ENCODE measurements around the gene ATP8A1.

The ATP8A1 gene

DNA sequence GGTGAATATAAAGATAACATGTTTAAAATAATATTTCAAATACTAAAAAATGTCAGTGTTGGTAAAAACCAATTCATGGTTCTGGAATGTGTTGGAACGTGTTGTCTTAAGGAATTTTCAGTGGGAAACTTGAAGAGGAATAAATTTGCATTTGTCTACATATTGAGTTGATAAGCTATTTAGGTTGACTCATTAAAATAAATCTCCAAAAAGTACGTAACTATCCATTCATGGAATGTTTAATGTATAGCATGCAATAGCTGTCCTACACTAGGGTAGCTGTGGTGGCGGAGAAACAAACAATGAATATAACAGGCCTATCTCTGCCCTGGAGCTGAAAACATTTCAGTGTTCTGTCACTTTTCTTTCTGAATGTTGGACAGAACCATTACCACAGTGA, 239.4 kb downstream of the ATP8A1 start:
- no peak for FAIRE-seq
- no peak for DNase-seq (ENCODE audit: low spot score)

DNA sequence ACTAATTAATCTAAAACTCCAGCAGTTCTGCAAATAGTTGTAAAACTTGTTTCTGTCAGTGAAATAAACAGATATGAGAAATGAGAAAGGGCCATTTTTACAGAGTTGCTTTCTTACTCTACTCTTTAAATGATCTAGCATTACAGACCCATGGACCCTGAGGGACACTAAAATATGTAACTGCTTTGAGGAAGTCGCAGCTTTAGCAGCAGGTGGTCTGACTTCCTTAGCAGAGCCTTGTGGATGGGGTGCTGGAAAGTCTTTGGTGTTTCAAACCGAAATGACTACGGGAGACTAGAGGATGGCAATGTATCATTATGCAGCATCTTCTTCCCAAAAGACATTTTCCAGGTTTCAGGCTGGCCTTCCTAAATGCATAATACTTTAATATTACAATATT, 240.9 kb downstream of the ATP8A1 start:
- no peak for DNase-seq (ENCODE audit: low spot score)

DNA sequence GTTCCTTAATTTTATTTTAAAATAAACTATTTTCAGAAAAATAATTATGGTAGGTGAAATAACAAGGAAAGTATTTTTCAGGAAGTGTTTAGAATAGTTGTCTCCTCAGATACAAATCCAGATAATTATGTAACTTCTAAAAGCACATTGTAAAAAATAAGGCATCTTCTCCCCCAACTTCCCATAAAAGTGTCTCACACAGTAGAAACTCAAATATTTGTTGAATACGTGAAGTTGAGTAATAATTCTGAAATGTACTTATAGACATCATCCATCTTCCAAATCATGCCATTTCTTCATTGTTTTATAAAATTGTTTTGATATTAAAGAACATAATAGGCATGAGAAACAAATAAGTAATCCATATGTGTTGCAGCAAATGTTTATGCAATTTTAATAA, 241.6 kb downstream of the ATP8A1 start:
- DNase-seq (ENCODE audit: low spot score) (no peak), FAIRE-seq (no peak)

More for the DNA sequence above, 240.9 kb downstream of the ATP8A1 start:
- FAIRE-seq: no peak

DNA sequence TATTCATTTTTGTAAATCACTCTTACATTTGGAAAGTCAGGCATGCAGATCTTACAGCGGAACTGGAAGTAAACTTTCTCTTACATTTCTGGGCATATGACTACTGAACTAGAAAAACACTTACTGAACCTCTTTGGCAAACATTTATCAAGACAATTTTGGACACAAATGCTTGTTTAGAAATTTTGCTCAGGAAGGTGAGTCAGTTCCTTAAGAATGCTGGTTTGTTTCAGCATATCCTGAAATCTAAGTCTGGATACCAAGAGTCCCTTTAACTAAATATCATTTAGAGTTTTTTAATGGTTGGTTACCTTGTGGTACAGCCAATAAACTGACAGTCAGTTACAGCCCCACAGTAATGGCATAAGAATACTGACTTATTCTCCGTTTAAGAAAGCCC, 244.7 kb downstream of the ATP8A1 start:
- FAIRE-seq (peak; percentile 77), DNase-seq (ENCODE audit: low spot score) (peak; percentile 36)

DNA sequence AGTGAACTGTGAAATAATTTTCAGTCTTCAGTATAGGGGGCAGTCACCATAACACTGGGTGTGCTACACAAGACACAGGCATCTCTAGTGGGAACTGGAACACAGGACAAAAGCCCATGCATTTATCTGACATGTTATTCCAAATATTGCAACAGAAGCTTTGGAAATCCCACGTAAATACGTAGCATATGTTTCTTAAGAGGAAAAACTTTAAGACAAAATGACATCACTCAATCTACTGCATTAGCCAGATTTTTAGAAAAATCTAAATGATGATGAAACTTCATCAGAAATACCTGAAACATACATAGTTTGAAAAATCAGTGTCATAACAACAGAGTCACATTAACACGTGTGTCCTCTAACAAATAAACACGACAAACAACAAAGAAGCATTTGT, 245.1 kb downstream of the ATP8A1 start:
- no peak for FAIRE-seq
- no peak for DNase-seq (ENCODE audit: low spot score)

DNA sequence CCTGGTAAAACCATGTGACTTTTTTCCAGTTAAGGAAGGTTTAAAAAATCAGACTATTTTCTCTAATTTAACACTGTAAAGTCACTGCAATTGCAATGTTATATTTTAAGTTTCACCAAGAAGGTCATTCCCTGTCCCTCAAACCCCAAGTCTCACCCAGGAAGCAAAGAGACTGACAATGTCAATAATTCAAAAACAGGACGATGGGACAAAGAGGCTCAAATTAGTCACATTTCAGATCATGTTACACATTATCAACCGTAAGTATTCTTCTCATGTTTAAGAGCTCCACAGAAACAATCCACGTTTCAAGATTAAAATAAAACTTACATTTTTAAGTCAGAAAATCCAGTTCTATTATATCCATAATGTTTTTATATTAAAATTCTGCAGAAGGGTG, 246.5 kb downstream of the ATP8A1 start:
- FAIRE-seq (no peak), DNase-seq (ENCODE audit: low spot score) (no peak)

DNA sequence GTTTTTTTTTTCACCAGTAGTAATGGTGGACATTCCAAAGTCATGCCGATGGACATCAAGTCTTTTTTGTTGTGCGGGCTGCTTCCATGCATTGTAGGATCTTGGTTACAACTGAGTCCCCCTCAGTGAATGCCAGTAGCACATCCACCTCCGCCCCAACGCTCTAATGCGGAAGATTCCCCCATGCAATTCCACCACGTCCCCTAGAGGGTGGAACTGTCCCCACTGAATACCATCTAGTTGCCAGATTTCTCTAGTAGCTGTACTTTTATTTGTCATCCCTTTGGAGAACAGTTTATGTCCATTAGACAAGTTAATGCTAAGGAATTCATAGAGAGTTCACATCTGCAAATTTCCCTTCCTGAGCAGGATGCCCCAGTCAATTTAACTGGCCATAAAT, 252.9 kb downstream of the ATP8A1 start:
- DNase-seq (ENCODE audit: low spot score): no peak
- no peak for FAIRE-seq

DNA sequence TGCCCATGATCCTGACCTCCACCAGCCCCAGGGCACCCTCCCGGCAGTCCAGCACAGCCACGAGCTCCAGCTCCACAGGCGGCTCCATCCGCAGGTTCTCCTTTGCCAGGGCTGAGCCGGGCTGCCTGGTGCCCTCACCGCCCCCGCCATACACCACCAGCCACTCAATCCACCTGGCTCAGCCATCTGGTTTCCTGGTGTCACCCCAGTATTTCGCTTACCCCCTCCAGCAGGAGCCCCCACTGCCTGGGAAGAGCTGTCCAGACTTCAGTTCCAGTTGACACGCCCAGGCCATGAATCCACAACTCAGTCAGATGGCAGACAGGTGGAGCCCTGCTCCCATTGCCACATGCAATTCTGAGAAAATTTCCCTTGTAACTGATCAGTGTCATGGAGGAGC, 255.7 kb downstream of the ATP8A1 start:
- DNase-seq (ENCODE audit: low spot score): no peak
- FAIRE-seq: no peak

DNA sequence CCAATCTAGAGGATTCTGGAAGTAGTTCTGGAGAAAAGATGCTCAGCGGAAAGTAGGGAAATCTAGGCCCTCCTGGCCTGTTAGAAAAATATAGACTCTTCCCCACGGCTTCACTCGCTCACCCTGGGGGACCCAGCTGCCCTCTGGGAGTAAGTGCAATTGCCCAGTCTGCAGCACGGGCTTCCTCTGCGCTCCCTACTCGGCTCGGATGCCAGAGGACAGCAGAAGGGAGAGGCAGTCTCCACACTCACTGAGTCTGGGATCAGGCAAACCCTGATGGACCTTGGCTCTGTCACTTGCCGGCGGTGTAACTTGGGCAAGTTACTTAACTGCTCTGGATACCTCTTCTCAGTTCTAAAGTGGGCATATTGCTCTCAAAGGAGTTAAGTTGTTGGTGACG, 257.5 kb downstream of the ATP8A1 start:
- FAIRE-seq (no peak), DNase-seq (ENCODE audit: low spot score) (no peak)

DNA sequence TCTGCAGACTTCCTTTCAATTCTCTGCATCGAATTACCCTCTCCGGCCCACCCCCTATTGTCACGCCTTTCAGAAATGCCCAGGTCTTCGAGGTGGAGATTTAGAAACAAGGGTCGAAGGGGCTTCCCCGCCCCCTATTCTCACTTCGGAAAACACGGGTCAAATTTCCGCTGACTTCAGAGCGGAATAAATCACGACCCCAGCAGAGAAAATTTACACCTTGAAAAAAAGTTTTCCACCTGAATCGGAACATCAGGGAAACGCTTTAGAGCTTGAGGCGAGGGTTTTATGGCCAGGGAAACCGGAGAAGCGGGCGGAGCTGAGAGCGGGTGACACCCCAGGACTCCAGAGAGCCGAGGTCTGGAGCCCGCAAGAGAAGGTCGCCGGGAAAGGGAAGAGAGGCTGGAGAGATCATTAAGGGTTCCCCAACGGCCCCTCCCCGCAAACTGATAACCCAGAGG, 258.0 kb downstream of the ATP8A1 start:
- no peak for FAIRE-seq
- DNase-seq (ENCODE audit: low spot score): no peak

DNA sequence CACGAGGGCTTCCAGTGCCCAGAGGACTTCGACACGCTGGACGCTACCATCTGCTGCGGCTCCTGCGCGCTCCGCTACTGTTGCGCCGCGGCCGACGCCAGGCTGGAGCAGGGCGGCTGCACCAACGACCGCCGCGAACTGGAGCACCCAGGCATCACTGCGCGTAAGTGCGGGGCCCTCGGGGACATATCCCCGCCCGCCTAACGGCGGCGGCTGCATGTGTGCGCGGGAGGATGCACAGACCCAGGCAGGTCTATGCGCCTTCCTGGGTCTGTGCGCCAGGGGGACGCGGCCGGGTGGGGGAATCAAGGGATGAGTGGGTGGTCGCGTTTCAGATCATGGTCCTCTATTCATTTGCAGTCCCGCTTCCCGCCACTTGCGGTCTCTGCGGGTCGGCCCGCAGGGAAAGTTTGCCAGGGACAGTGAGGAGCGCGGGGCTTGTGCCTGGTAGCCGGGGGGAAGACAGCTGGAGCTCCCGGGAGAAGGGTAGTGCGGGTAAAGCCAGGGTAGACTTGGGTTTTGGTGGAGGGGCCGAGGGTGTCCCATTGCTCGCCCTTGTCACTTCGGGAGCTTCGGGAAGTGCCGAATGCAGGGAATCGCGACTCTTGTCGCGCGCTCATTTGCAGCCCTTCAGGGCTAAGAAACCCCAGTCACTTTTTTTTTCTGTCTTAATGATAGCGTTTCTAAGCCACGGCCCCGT, 258.6 kb downstream of the ATP8A1 start:
- peak; percentile 73 for FAIRE-seq

DNA sequence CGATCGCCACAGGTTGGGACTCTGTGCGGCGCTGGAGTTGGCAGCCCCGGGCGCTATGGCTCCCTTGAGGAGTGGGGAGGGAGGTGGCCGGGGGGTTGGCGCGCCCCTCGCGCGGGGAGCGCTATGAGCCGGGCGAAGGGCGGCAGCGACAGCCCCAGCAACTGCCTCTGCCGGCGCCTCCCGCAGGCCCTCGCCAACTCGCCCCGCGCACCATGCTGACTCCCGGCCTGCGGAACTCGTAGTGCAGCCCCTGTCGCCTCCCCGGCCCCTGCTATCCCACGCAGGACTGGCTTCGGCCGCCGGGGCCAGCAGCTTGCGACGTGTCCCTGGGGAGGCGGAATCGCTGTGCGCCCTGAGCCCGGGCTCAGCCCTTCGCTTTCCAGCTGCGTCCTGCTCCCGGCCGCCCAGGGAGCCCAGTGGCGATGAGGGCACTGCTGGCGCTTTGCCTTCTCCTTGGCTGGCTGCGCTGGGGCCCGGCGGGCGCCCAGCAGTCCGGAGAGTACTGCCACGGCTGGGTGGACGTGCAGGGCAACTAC, 259.2 kb downstream of the ATP8A1 start:
- no peak for FAIRE-seq
- peak; percentile 43 for DNase-seq (ENCODE audit: low spot score)

More for the DNA sequence above, 258.6 kb downstream of the ATP8A1 start:
- peak; percentile 41 for DNase-seq (ENCODE audit: low spot score)

DNA sequence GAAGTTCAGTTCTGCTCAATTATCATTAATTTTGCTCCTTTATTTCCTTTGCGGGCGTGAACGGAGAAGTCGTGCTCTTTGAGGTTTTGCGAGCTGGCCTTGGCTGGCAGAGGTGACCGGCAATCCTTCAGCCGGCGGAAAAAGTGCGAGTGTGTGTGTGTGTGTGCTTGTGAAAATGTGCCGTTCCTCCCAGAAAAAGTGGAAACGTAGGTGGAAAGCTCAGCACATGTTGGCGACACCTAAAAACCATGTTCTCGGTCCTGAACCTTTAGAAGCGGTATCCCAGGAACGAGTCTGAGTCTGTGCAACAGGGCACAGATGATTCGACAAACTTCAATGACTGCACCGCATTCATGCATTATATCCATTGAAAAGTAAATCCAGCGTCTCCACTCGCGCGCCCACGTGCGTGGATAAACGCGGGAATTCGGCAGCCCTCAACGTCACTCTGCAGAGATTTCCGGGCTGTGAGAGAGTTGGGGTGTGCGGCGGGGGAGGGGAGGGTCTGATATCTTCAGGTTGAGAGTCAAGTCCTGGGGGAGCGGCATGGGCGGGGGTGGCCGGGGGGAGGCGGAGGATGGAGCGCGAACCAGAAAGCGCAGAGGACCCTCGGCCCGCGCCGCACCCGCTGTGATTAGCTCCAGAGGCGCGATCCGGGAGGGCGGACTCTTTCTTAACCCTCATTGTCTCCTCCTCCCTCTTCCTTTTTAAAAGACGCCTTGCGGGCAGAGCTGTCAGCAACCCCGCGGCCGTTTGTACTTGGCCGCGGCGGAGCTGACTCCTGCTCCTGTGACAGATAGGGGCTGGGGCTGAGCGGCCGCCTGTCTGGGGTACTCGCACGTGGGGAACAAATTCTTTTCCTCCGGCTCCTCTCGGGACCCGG, 259.9 kb downstream of the ATP8A1 start, which contains the start of gene SHISA3:
TSS of gene SHISA3 (plus strand) at position 737 of the 883 bp plus-strand sequence. CDS start 569 bp downstream, outside the sequence.
- FAIRE-seq (no peak), DNase-seq (ENCODE audit: low spot score) (no peak)

DNA sequence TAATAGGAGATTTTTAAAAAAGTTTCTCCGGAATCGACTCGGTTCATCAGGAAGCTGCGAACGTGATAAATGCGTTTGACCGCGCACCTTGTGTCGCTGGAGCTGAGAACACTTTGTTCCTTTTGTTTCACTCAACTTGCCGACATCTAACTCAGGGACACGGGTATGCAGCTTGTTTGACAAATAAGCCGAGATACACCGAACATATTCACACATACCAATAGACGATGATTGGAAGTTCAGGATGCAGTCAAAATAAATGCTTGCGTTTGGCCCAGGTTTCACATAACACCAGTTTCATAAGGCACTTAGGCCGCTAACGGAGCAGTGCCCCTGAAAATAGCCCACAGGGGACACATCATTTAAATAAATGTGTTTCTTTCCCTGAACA, 260.5 kb downstream of the ATP8A1 start:
- DNase-seq (ENCODE audit: low spot score): no peak
- FAIRE-seq: no peak

DNA sequence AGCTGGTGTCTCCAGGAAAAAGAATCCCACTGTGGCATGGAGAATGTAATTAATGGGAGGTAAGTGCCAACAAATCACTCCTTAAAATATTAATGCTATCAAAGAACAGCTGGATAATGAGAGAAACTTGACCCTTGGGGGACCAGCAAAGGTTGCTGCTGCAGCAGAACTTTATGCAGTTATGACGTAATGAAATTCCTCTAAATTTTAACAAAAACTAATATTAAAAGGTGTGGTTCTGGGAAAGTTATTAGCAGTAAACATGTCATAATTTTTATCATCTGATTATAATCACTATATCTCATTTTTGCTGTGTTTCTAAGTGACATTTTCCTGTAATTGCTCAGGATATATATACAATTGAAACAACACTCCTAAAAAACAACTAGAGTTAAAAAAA, 261.3 kb downstream of the ATP8A1 start:
- FAIRE-seq (no peak), DNase-seq (ENCODE audit: low spot score) (no peak)

DNA sequence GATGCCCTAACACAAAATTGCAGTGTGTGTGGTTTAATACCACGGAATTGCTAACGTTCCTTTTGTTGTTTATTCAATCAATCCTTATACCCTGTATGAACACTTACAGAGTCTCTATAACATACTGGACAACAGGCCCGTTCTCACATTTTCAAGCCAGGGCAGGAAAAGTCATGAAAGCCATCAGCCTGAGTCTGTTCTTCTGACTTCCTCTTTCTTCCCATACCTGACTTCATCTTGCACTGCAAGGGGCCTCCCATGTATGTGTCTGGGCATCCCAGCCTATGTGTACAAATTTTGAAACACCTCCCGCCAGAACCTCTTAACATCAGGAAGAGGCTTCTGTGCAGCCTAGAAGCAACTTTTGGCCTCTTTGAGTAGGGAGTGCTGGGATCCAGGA, 264.5 kb downstream of the ATP8A1 start:
- FAIRE-seq: no peak
- DNase-seq (ENCODE audit: low spot score): no peak

DNA sequence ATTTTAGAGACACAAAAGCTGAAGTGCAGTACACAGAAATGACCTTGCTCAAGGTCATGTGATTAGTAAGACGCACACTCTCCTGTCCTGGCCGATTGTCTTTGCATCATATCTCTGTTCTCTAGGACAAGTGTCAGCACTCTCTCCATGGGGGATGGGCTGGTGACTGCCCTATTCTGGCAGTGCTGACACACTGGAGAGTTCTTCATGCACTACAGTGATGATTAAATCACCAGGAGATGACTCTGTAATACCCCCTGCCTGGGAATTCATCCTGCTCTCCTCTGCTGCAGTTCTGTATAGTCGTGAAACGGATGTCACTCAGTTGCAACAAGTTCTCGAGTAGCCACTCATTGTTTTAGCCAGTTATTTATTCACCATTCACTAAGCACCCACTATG, 264.9 kb downstream of the ATP8A1 start:
- no peak for DNase-seq (ENCODE audit: low spot score)
- FAIRE-seq: no peak

DNA sequence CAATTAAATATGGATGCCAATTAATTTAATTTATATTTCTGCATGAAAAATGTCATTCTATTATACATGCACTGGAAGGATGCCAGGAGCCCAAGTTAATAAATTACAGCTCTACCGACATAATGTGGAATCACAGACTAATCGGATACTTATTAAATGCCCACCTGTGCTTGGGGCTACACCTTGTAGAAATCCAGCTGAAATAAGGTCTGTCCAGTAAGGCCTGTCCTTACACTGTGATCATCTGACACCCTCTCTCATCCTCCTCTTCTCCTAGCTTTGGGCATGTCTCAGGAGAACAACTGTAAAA, 265.6 kb downstream of the ATP8A1 start:
- FAIRE-seq: no peak

DNA sequence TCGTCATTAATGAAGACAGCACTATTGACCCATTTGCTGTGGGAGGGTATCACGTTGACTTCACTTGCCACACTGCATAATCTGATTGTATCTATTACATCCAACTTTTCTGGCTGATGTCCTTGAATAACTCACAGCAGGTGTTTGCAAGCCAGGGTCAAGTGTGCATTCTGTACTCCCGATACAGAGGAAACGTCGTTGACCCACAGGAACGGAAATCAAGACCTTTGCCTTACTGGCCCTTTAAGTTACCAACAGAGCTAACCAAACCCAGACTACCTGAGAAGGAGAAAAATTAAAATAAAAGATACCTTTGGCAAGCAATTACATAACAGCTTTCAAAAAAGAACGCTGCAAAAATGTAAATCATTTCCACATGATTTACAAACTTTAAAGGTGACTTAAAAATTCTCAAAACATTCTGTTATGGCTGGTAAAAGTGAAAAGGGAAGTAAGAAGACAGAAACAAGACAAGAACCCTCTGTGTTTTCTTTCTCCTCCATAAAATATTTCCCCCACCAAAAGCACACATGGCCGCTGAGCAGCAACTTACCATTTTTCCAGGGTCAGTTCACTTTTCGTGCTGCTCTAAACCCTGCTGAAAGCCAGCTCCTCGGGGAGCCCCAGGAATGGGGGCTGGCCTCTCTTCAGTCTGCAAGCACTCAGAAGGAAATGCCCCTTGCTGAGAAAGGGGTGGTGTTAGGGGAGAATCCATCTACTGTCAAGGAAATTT, 266.1 kb downstream of the ATP8A1 start:
- no peak for FAIRE-seq
- no peak for DNase-seq (ENCODE audit: low spot score)

More for the DNA sequence above, 265.6 kb downstream of the ATP8A1 start:
- no peak for DNase-seq (ENCODE audit: low spot score)

DNA sequence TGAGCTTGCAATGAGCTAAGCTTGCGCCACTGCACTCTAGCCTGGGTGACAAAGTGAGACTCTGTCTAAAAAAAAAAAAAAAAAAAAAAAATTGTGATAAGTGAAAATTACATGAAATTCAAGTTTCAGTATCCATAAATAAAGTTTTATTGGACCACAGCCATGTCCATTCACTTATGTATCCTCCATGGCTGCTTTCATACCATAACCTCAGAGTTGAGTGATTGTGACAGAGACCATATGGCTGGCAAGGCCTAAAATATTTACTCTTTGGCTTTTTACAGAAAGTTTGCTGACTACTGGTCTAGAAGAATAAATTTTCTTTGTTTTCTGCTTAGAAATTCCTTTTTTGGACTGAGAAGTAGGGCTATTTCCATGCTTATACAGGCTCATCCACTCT, 271.4 kb downstream of the ATP8A1 start:
- FAIRE-seq (no peak), DNase-seq (ENCODE audit: low spot score) (no peak)

DNA sequence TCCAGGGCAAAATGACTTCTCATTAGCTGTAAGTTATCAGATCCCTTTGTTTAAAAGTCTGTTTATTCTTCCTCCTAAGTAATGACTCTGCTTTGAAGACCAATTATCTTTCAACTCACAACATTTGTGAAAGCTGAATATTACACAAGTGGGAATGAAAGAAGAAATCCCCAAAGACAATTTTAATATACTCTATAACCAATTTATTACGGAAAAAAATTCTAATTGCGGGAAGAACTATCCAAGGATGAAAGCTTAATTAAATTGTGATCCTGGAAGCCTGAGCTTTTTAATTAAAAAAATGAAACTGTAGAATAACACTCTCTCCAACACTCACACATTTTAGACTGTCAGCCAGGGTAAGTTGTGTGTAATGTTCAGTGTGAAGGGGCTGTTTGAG, 275.2 kb downstream of the ATP8A1 start:
- DNase-seq (ENCODE audit: low spot score): no peak
- FAIRE-seq: no peak

DNA sequence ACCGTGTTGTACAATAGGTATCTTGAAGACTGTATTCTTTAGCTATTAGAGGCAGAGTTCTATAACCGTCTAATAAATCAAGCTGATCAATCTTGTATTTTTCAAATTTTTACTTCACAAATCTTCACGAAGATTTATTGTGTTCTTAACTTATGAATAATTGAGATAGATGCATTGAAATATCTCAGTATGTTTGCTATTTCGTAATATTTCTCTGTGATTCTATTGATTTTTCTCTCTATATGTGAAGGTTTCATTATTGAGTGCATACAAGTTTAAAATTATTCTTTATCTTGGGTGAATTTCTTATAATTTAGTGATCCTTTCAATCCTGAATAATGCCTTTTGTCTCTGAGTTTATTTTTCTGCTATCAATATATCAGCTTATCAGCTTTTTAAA, 279.4 kb downstream of the ATP8A1 start:
- FAIRE-seq: no peak
- DNase-seq (ENCODE audit: low spot score): no peak

Data from urothelium cell line (cell line).